ENCODE measurements around the gene TP63. TPM values are rescaled to one million over a fixed set of nuclear protein-coding genes. Genes with fewer than 3 reads are reported as not detected.
"Not testable (repeated sequence)": the region's sequence is repeated elsewhere in the genome, so short reads cannot be mapped to it uniquely, and the experiment has no call there.

Gene TP63
- total RNA-seq, 1 donor from 2014 or later, result not detected

DNA sequence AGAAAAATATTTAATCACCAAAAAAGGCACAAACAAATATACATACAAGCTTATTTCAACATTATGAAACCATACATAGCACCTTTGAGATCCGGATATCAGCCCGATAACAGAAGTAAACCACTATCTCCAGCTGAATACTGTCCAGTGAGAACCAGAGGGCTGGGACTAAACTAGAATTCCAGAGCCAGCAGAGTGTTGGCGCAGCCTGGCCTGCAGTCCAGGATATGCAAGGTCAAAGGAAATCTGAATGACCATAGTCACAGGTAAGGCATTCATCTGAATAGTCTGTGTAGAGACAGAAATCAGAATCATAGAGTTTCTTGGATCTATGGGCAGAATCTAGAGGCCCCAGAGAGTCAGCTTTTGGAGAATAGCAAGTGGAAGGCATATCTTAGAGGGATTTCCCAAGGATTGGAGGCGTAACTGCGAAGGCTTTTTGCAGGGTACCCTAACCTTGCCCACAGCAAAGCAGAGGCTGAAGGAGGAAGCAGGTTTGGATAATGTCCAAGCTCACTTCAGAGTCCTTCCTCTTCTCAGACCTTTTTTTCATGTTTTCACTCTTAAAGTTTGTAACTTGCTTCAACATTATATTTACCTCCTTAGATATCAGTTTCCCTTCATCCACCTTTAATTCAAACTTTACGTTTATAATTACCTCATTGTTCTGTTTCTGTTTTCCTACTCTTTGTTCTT lies 32.5 kb upstream of the TP63 start:
- H3K4me1 ChIP-seq, result no peaks in the 10 kb centered on the region
- H3K27me3 ChIP-seq, result no peaks in the 10 kb centered on the region
- DNase-seq (ENCODE audit: low spot score in 2 of 2), result no peak
- no peaks in the 10 kb centered on the region for H3K9me3 ChIP-seq
- no peak overlapping the region for H3K27ac ChIP-seq
- intact Hi-C loops (cut with DNase I), result no loop called here
- H3K36me3 ChIP-seq, result no peaks in the 10 kb centered on the region
- TF ChIP-seq, protein P1, sequence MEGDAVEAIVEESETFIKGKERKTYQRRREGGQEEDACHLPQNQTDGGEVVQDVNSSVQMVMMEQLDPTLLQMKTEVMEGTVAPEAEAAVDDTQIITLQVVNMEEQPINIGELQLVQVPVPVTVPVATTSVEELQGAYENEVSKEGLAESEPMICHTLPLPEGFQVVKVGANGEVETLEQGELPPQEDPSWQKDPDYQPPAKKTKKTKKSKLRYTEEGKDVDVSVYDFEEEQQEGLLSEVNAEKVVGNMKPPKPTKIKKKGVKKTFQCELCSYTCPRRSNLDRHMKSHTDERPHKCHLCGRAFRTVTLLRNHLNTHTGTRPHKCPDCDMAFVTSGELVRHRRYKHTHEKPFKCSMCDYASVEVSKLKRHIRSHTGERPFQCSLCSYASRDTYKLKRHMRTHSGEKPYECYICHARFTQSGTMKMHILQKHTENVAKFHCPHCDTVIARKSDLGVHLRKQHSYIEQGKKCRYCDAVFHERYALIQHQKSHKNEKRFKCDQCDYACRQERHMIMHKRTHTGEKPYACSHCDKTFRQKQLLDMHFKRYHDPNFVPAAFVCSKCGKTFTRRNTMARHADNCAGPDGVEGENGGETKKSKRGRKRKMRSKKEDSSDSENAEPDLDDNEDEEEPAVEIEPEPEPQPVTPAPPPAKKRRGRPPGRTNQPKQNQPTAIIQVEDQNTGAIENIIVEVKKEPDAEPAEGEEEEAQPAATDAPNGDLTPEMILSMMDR (IDR thresholded peaks at IDR 0.05), result no peak
- no peak overlapping the region for H3K4me3 ChIP-seq

DNA sequence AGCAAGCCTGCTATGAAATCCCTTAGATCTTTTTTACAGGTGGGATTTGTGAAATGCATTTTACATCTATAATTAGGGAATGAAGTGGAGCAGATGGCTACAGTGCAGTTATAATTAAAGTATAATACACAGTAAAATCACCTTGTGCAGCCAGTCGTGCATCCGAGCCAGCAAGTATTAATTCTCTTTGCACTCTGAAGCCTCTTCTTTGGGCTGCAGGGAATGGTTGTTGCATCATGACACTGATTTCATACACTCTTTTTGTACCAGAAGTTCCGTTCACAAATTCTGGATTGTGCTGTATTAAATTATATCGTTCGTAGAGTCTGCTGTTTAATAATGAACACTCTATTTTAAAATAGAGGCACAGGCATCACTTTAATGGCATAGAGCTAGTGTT lies 28.7 kb upstream of the TP63 start:
- no peaks in the 10 kb centered on the region for H3K27me3 ChIP-seq
- no peak overlapping the region for H3K27ac ChIP-seq
- H3K4me3 ChIP-seq, result no peak overlapping the region
- TF ChIP-seq, protein P1 (IDR thresholded peaks at IDR 0.05), result no peak
- no peak for DNase-seq (ENCODE audit: low spot score in 2 of 2)
- intact Hi-C loops (cut with DNase I), result no loop called here
- no peaks in the 10 kb centered on the region for H3K4me1 ChIP-seq
- H3K36me3 ChIP-seq, result no peaks in the 10 kb centered on the region
- H3K9me3 ChIP-seq, result peaks cover 0 to 4% of the 10 kb centered on the region in 2 donors

DNA sequence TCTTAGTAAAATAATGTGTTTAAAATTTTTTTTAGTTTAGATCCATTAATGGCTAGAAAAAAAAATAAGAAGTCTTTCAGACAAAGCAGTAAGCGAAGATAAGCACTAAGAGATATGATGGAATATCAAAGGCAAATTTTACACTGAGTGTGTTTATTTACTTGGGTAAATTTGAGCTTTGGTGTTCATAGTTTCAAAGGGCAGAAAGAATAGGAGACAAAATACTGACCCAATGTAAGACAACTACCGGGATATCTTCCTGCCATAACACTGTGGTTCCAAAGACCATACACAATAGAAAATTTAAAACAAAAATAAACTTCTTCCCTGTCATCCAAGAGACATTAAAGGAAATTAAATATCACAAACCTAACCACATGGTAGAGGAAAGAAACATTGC lies 25.5 kb upstream of the TP63 start:
- TF ChIP-seq, protein P1 (IDR thresholded peaks at IDR 0.05), result no peak
- intact Hi-C loops (cut with DNase I), result no loop called here
- H3K27me3 ChIP-seq, result no peaks in the 10 kb centered on the region

DNA sequence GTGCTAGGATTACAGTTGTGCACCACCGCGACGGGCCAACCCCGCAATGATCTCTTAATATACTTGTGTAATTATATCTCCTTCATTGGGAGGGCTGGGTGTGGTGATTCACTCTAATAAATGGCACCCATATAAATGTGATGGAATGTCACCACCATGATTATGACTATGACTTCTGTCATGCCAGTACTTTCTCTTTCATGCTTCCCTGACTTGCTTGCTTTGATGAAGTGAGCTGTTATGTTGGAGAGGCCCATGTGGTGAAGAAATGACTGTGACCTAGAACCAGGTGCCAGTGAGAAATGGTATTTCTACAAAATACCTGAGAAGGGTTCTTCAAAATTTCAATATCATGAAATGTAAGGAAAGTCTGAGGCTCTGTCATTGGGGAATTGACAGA lies 24.4 kb upstream of the TP63 start:
- intact Hi-C loops (cut with DNase I), result no loop called here
- H3K36me3 ChIP-seq, result no peaks in the 10 kb centered on the region
- H3K27me3 ChIP-seq, result no peaks in the 10 kb centered on the region
- no peak overlapping the region for H3K27ac ChIP-seq
- no peaks in the 10 kb centered on the region for H3K4me1 ChIP-seq
- TF ChIP-seq, protein P1 (IDR thresholded peaks at IDR 0.05), result no peak
- peaks cover 0 to 9% of the 10 kb centered on the region in 2 donors for H3K9me3 ChIP-seq
- no peak for DNase-seq (ENCODE audit: low spot score in 2 of 2)
- H3K4me3 ChIP-seq, result no peak overlapping the region

More for the DNA sequence above, 25.5 kb upstream of the TP63 start:
- no peaks in the 10 kb centered on the region for H3K4me1 ChIP-seq
- peaks cover 0 to 9% of the 10 kb centered on the region in 2 donors for H3K9me3 ChIP-seq
- DNase-seq (ENCODE audit: low spot score in 2 of 2), result no peak
- no peak overlapping the region for H3K27ac ChIP-seq
- H3K4me3 ChIP-seq, result no peak overlapping the region
- no peaks in the 10 kb centered on the region for H3K36me3 ChIP-seq

DNA sequence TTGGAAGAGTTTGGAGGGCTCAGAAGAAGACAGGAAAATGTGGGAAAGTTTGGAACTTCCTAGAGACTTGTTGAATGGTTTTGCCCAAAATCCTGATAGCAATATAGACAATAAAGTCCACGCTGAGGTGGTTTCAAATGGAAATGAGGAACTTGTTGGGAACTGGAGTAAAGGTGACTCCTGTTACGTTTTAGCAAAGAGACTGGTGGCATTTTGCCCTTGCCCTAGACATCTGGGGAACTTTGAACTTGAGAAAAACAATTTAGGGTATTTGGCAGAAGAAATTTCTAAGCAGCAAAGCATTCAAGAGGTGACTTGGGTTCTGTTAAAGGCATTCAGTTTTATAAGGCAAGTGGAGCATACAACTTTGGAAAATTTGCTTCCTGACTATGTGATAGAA lies 18.5 kb upstream of the TP63 start:
- DNase-seq (ENCODE audit: low spot score in 2 of 2); intact Hi-C loops (cut with DNase I); H3K27me3 ChIP-seq; H3K4me3 ChIP-seq; H3K36me3 ChIP-seq; H3K9me3 ChIP-seq; H3K4me1 ChIP-seq; H3K27ac ChIP-seq: not testable (repeated sequence)

DNA sequence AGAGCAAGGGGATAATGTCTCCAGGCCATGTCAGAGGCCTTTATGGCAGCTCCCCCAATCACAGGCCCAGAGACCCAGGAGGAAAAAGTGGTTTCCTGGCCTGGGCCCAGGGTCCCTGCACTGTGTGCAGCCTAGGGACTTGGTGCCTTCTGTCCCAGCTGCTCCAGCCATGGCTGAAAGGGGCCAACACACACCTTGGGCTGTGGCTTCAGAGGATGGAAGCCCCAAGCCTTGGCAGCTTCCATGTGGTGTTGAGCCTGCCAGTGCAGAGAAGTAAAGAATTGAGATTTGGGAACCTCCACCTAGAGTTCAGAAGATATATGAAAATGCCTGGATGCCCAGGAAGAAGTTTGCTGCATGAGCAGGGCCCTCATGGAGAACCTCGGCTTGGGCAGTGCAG lies 18.1 kb upstream of the TP63 start:
- Histone ChIP-seq H3K9me3 (peaks cover 0 to 5% of the 10 kb centered on the region in 2 donors), H3K27ac (no peak overlapping the region), H3K27me3 (no peaks in the 10 kb centered on the region), H3K4me1 (no peaks in the 10 kb centered on the region), H3K4me3 (no peak overlapping the region), H3K36me3 (no peaks in the 10 kb centered on the region)
- TF ChIP-seq, protein P1 (IDR thresholded peaks at IDR 0.05), result no peak
- no peak for DNase-seq (ENCODE audit: low spot score in 2 of 2)
- intact Hi-C loops (cut with DNase I), result no loop called here

All from ascending aorta (tissue), 2 donors.